Measurements from ENCODE around the gene TIGD6.
"Not testable (repeated sequence)": the region's sequence is repeated elsewhere in the genome, so short reads cannot be mapped to it uniquely, and the experiment has no call there.

Gene TIGD6

DNA sequence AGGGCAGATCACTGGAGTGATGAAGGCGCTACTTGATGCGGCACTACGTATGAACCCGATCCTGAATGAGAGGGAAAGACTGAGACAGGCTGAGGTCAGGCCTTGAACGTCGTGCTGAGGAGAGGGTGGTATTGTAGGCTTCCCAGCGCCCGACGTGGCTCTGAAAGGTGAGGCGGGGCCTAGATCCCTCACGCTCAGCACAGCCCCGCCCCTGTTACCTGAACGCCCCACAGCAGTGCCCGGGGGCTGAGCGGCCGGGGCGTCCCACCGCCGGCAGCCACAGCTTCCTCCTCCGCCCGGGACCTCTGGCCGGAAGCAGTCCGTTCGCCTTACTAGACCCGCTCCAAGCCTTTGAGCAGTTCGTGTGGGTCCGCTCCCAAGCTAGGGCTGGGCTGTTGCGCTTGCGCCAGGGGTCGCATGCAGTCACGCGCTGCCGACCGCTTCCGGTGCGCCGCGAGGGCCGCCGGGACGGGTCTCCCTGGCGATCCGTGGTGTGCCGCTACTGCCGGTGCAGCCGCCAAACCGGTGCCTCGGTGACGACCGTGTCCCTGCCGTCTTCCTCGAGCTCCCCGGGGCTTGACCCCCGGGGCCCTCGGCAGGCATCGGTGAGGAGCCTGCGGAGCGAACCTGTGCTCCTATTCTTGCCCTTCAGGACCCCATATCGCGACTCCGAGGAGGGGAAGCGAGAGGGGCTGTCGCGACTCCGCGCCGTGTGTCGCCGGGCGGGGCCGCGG is at the start of gene TIGD6, which contains the start of gene HMGXB3:
Gene TIGD6, minus strand, starts transcription at position 399 of the 734 bp plus-strand sequence. CDS start 4,306 bp downstream, outside the sequence.
Gene HMGXB3, plus strand, starts transcription at position 484 of the 734 bp plus-strand sequence. CDS start 4,114 bp downstream, outside the sequence.
- peak; percentile 91 for DNase-seq (ENCODE audit: low spot score)

DNA sequence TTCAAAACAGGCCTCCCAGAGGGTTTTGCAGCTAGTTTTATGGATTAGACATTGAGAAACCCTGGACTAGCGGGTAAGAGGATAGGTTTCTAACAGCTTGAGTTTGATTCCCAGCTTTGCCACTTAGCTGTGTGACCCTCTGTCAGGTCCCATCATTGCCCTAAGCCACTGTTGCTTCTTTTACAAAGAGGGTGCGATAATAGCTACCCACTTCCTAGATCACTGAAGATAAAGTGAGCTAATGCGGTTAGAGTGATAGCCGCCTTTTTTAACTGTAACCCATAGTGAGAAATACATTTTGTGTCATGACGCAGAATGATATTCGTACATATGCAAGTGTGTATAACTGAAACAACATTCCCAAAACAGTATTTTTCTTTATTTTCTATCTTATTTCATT is 45.6 kb upstream of the TIGD6 start:
- DNase-seq (ENCODE audit: low spot score): no peak

DNA sequence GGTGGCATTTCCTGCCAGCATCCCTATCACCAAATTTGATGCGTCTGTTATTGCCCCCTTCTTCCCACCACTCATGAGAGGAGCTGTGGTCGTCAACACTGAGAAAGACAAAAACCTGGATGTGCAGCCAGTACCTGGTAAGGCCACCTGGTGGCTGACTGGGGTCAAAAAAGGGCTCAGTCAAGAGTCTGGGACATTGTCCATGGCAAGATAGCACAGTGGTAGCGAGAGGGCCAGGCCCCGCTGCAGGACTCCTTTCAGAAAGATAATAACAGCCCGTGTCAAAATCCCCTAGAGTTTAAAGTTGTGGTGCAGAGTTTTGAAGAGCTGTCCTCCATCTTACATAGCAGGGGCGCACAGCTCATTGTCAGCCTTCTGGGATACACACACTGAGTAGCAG is 45.1 kb upstream of the TIGD6 start:
- DNase-seq (ENCODE audit: low spot score): no peak

DNA sequence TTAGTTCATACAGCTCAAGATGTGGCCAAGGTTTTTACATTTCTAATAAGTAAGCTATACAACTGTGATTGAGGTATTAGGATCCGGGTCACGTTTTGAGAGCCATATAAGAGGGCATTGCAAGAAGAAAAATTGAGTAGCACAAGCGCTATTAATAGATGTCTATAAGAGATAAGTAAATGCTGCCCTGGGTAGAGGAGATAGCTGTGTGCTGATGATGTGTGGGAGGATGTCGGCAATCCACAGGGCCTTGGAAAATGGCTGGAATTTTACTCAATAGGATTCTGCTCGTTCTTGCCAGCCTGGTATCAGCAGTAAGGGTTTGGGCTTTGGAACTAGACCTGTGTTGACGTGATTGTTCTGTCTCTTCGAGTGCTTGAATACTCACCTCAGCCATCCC is 44.3 kb upstream of the TIGD6 start:
- DNase-seq (ENCODE audit: low spot score): no peak

DNA sequence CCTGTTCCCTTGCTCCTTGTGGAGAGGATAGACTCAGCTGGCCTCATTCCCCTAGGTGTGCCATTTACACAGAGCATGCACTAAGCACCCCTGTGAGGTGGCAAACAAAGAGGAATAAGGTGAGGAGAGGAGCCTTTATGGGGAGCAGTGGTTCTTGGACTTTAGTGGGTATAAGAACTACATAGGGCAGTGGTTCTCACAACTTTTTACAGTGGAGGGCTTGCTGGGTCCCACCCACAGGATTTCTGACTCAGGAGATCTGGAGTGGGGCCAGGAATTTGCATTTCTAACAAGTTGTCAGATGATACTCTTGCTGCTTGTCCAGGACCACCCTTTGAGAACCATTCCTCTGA is 43.9 kb upstream of the TIGD6 start:
- DNase-seq (ENCODE audit: low spot score): no peak

DNA sequence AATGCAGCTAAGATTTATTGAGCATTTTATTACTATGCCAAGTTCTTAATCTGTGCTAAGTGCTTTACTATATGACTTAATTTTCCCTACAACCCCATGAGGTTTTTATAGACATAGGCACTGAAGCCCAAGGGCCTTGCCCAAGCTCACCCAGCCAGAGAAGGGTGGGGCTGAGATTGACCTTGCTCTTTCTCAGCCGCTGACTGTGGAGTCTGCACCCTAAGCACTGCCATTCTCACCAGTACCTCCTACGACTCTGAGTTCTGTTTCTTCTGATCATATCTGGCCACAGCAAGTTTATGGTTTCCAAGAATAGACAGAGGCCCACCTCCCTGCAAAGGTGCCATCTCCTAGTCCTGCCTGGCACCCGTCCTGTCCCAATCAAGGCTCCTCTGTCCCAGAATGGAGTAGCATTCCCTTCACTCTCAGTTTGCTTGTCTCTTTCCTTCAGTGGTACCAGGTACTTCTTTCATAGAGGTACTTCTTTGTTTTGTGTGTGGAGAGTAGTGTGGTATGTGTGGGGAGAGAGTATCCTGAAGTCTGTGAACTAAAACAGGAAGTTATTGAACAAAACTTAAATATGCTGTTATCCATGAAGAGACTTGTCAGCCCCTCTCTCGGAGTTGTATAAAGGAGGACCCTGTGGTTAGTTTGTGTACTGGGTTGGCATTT is 43.3 kb upstream of the TIGD6 start:
- DNase-seq (ENCODE audit: low spot score): no peak

DNA sequence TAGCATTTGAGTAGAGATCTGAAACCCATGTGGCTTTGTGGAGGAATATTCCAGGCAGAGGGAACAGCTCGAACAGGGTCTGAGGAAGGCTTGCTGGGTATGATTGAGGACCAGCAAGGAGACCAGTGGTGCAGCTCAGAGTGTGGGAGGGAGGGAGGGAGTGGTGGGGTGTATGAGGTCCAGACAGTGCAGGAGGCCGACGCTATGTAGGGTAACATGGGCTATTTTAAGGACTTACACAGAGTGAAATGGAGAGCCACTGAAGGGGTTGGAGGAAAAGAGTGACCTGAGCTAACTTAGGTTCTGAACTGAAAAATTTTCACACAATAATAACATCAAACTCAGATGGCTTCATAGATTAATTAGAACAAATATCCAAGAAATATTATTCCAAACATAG is 42.0 kb upstream of the TIGD6 start:
- DNase-seq (ENCODE audit: low spot score): no peak

DNA sequence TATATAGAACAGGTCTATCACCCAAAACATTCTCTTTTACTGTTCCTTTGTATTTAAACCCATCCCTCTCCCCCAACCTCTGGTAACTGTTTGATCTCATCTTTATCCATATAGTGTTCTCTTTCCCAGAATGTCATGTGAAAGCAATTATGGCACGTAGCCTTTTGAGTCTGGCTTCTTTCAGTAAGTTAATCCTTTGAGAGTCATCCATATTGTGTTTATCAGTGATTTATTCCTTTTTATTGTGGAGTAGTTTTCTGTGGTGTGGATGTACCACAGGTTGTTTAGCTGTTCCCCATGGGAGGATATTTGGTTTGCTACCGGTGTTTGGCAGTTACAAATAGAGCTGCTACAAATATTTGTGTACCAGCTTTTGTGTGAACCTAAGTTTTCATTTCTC is 38.1 kb upstream of the TIGD6 start:
- no peak for DNase-seq (ENCODE audit: low spot score)

DNA sequence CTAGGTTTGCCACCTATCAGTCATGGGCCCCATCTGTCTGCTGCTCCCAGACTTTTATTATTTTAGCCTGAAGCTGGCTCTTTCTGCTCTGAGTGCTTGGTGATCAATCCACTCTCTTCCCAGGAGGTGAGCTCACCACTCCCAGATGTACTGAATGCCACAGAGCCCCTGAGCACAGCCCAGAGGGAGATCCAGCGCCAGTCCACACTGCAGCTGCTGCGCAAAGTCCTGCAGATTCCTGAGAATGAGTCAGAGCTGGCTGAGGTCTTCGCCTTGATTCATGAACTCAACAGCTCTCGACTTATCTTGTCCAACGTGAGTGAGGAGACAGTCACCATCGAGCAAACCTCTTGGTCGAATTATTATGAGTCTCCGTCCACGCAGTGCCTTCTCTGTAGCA is 36.1 kb upstream of the TIGD6 start:
- DNase-seq (ENCODE audit: low spot score): no peak

DNA sequence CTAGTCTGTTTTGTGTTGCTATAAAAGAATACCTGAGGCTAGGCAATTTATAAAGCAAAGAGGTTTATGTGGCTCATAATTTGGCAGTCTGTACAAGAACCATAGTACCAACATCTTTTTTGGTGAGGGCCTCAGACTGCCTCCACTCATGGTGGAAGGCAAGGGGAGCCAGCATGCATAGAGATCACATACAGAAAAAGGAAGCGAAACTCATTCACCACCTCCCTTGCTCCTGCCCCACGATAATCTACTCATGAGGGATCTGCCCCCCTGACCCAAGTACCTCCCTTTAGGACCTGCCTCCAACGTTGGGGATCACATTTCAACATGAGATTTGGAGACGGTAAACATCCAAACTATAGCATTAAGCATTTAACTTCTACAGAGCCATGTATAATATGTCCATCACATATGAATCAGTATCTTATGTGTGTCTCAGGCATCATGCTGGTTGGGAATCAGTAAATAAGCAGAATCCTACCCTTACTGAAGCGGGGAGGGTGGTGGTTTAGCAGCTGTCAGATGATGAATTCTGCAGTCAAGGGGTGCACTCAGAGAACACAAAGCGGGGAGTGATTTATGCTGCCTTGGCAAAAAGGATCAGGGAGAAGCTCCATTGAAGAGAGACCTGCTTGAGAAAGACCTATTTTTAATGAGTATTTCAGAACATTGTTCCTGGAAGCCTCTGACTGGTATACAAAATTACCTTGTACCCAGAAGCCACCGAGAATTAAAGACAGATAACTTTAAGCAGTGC is 34.9 kb upstream of the TIGD6 start:
- peak; percentile 34 for DNase-seq (ENCODE audit: low spot score)

DNA sequence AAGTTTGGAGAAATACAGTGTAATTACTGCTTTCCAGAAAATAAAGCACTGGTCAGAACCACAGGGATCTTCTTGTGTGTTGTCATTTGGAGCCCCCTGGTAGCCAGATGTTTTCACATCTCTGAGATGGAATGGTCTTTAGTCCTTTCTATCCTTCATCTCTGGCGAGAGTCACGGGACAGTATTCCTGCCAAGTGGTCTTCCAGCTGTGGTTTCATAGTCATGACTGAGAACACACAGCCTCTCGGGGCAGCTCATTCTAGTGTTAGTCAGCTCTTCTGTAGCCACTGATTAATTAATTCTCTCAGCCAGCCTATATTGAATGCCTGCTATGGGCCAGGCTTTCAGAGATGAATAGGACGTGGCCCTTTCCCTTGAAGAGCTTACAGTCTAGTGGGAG is 34.2 kb upstream of the TIGD6 start:
- no peak for DNase-seq (ENCODE audit: low spot score)

DNA sequence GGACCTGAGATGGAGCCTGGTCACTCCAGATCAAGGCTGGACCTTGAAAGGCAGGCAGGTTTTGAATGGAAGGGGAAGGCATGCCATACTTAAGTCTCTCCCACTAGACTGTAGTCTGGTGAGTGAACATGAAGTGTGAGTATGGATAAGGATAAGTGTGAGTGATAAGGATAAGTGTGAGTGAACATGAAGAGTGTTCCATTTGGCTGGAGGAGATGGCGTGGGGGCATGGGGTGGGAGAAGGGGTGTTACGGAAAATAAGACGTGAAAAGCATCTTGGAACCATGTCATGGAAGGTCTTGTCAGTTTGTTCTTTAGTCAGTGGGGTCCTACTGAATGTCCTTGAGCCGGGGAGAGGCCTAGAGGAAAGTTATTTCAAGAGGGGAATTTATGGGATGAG is 32.9 kb upstream of the TIGD6 start:
- no peak for DNase-seq (ENCODE audit: low spot score)

DNA sequence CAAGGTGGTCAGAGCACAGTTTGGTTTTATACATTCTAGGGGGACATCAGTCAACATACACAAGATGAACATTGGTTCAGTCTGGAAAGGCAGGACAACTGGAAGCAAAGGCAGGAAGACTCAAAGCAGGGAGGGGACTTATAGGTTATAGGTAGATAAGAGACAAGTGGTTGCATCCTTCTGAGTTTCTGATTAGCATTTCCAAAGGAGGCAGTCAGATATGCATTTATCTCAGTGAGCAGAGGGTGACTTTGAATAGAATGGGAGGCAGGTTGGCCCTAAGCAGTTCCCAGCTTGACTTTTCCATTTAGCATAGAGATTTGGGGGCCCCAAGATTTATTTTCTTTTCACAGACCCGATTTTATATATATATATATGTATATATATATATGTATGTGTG is 27.6 kb upstream of the TIGD6 start:
- DNase-seq (ENCODE audit: low spot score): not testable (repeated sequence)

DNA sequence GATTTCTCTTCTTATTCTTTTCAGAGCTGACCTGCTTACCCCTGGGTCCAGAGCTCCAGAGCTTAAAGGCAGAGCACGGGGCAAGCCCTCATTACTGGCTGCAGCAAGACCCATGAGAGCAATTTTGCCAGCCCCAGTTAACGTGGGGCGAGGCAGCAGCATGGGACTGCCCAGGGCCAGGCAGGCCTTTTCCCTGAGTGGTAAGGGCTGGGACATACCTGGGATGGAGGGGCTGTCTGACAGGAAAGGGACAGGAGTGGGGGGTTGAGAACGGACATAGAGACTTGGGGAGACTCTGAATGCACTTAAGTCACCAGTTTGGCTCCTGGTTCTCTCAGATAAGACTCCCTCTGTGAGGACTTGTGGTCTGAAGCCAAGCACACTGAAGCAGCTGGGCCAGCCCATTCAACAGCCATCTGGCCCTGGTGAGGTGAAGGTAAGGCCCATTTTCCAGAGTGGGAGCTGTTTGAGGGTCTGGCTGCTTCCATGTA is 26.3 kb upstream of the TIGD6 start:
- DNase-seq (ENCODE audit: low spot score): no peak

DNA sequence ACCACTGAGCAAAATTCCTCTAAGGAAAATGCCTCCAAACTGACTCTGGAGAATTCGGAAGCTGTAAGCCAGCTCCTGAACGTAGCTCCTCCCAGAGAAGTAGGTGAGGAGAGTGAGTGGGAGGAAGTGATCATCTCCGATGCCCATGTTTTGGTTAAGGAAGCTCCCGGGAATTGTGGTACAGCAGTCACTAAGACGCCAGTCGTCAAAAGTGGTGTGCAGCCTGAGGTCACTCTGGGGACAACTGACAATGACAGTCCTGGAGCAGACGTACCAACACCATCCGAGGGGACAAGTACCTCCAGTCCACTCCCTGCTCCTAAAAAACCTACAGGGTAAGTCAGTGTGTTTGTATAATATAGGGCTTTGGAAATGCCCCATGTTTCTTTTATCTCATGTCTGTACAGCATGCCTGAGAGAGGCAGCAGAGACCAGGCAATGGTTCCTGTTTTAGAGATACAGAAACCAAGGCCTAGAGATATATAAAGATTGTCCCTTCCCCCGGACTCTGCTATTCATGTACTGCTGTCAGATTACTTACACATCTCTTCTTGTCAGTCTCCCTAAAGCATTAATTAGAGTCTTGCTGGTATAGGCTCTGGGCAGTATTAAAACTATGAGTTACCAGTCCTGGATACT is 24.0 kb upstream of the TIGD6 start:
- no peak for DNase-seq (ENCODE audit: low spot score)

DNA sequence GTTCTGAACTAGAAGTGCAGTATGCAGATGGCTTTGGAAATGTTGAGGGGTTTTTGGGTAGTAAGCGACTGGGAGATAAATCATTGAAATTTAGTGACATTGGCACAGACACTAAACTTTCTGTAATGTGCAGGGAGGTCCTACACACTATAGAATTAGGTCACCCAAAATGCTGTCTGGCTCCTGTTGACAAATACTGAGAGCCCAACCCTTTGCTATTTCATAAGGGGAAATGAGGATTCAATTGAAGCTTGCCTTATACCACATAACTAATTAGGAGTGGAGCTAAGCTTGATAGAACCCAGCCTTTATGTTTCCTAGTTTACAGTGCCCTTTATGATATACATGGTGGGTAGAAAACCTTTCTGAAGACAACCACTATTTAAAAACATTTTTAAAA is 22.7 kb upstream of the TIGD6 start:
- no peak for DNase-seq (ENCODE audit: low spot score)

DNA sequence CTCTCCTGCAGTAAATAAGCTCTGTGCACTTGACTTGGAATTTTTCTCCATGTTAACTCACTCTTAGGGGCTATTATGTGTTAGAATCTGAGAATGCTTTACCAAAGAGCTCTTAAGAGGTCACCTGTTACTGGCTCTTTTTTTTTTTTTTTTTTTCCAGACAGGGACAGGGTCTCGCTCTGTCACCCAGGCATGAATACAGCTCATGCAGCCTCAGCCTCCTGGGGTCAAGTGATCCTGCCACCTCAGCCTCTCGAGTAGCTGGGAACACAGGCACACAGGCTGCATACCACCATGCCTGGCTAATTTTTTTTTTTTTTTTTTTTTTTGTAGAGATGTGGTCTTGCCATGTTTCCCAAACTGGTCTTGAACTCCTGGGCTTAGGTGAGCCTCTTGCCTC is 22.2 kb upstream of the TIGD6 start:
- DNase-seq (ENCODE audit: low spot score): no peak

DNA sequence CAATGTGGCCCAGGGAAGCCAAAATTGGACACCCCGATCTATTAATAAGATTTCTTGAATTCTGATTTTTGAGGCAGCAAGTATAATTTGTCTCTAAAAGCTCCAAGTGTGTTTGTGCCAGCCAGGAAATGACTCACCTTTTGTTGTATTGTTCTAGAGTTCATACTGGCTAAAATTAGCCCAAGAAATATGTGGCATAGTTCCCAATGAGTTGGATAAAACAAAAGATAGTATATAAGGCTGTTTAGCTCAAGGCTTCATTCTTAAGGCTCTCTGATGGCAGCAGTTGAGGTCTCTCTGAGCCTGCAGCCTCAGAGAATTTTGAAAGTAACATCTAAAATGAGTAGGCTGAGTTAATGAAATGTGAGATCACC is 21.7 kb upstream of the TIGD6 start:
- no peak for DNase-seq (ENCODE audit: low spot score)

DNA sequence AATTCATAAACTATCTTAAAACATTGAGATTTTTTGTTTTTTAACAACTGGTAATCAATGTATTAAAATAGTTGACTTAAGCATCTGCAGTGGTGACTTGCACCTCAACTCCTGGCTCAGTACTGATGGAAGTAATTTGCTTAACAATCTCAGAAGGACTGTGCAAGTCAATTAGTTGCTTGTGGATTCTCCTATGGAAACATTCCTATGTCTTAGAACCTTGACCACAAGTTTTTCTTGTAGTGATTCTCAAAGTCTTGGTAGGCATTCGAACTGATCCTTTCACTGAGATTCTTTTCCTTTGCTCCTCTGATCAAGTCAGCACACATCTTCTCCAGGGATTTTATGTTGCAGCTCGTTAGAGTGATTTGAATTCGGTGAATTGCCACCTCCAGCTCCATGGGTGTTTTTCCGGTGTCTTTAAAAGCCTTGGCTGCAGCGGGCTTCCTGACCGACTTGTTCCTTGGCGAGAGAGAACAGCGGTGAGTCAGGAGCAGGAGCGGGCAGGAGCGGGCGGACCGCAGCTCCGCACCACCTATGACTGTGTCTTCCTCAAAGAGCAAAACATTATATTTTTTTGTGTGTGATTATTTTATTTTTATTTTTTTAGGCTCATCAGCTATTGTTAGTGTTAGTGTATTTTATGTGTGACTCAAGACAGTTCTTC is 21.2 kb upstream of the TIGD6 start:
- no peak for DNase-seq (ENCODE audit: low spot score)

DNA sequence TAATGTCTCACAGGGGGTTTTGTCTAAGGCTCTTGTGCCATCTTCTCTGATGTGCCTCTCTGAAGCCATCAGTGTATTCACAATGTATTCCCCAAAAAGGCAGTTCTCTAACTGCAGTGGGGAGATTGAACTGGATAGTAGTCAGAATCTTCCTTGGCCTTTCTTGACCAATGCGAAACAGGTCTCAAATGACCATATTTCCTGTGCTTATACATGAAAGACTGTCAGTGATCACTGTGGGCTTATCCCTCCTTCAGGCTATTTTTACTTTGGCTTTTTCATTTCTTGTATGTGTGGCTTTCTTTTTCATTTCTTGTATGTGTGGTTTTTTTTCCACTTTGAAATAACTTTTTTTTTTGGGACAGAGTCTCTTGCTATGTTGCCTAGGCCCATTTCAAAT is 19.8 kb upstream of the TIGD6 start:
- DNase-seq (ENCODE audit: low spot score): no peak

DNA sequence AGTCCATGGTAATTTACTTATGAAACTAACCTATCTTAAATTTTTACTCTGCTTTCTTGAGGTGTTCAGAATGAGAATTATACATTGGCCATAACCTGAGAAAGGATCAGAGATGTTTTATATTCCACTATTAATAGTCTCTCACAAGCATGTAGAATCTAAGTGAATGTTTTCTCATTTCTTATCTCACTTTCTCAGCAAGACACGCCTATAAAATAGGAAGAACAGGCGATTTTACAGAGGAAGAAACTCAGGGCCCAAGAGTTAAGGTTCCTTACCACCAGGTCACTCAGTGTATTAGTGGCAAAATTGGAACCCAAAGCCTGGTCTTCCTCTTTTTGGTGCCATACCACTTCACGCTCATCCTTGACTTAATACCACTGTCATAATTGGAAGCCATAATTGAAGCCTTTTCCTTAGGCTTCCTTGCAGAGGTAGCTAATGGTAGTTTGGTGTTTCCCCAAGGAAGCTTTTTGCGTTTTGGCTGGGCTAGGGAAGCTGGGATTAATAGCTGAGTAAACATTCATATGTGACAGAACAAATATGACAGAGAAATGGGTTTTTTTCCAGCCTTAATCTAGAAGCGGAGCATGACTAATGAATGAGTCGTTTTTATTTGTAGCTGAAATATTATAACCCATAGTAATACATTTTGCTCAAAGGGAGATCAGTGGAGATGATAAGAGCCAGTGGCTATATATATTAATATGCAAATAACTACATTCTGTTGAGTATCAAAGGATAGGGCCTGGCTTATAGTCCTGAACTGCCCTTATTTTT is 17.0 kb upstream of the TIGD6 start:
- no peak for DNase-seq (ENCODE audit: low spot score)
